NOMO-1 treated with DMSO at 0.1 percent for 48 hours (cell line): Measurements from ENCODE around the gene RIMS1.
"Not testable (repeated sequence)": the region's sequence is repeated elsewhere in the genome, so short reads cannot be mapped to it uniquely, and the experiment has no call there.

ENCODE experiments used
- DNase-seq: peaks from one replicate; lab custom pipeline; 2025; ENCODE audit not compliant: unreplicated experiment; lab: John Stamatoyannopoulos, UW

The RIMS1 gene

DNA sequence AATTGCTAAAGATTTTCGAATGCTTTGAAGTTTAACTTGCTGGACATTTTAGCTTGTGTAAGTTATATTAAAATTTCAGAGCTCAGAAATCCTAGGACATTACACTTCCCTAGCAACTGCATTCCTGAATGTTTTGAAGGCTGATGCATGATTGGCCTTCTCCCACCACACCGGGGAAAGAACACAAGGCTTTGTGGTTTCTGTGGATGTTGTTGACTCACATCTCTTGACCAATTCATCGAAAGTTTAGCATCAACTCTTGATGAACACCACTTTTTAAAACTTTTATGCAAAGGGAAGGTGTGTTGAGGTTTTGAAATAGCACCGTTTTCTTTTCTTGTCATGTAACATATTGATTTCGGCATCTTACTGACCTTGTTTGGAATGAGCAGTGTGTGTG, 81.1 kb downstream of the RIMS1 start:
- no peak for DNase-seq

DNA sequence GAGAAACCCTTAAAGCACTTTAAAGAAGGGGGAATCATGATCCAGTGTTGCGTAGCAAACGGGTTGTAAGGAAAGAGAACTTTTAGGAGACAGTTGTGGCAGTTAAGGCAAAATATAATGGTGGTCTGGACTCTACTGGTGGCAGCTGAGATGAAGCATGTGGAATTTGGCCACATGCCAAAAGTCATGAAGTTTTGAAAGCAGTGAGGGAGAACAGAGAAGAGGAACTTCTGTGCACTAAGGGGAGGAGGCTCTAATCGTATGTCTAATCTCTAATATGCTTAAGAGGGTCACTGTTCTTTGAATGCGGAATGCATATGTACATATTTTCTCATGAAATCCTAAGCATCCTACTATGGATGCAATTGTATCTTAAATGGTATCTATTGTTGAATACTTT, 91.5 kb downstream of the RIMS1 start:
- DNase-seq: peak; percentile 30

DNA sequence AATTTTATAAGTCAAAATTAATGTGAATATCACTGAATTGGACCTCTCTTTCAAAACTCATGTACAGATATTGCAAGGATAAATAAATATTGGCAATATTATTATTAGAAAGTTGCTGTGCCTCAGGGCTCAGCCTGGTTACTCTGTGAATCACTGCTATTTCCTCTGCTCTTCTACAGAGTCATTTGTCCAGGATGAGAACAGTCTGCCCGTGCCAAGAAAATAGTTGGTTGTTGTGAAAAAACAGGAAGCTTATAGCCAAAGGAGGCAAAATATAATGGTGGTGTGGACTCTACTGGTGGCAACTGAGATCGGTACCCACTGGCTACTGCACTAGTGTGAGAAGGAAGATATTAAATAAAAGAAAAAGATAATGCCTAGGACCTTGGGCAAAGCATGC, 93.6 kb downstream of the RIMS1 start:
- no peak for DNase-seq

DNA sequence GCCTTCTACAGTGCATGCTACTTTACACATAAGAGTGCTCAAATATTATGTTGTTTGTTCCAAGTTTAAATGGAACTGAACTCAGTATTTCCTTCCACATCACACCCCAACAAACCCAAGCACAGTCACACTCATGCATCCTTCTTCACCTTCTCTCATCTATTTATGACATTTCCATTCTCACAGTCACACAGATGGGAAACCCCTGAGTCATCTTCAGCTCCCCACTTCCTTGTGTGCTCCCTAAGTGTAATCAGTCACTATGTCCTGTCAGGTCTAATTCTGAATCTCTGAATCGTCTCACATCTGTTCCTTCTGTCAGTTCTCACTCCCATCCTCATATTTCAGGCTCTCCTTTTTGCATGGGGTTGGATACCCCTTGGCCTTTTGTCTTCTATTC, 96.0 kb downstream of the RIMS1 start:
- no peak for DNase-seq

DNA sequence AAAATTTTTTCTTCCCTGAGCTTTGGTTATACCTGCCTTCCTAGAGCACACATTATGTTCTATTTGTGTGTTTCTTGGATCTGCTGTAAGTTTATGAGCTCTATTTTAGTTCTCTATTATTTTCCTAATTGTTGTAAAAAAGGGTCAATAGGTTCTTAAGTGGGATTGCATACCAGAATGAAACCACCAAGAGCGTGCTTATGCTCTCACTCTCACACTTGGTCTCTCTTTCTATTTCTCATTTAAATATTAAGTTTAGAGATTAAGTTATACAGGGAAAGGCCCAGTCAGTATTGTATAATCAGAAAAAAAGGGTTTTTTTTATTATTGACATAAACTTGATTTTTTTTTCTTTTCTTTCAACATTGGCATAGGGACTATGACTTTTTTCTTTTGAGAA, 96.8 kb downstream of the RIMS1 start:
- DNase-seq: no peak

DNA sequence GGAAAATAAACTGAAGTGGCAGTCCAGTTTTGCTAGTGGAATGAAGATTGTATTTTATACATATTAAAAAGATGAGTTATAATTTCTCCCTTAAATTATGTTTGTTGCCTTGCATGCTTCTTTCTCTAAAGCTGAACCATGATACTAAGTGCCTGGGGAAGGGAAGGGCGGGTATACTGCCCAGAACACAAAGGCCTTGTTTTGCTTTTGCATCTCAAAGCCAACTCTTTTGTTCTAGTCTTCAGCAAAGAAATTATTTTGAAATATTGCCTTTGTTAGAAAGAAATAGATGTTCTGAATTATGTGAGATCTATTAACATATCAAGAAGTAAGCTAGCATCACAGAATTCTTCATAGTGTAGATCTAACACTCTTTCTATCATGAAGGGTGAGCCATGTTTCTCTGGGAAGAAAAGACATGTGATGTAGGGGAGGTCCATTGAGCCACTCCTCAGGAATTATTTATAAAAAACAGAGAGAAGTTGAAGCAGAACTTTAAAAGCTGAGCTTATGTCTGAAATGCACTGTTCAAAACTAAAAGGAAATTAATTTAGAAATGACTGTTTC, 108.4 kb downstream of the RIMS1 start:
- DNase-seq: no peak

DNA sequence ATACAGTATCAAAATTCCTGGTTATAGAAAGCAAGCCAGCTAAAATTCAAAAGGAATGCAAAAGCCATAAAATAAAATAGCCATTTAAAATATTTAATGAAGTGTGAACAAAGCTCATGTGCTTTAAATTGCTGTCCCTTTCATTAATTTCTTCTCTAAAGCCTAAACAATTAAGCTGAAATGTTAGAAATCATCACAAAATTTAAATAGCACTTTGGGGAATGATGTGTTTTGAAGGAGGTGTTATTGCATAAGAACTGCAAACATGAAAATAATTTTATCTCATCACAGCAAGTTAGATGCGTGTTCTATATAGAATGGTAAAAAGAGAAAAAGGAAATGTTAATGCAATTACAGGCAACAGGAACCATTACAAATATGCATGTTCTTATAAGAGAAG, 111.0 kb downstream of the RIMS1 start:
- no peak for DNase-seq

DNA sequence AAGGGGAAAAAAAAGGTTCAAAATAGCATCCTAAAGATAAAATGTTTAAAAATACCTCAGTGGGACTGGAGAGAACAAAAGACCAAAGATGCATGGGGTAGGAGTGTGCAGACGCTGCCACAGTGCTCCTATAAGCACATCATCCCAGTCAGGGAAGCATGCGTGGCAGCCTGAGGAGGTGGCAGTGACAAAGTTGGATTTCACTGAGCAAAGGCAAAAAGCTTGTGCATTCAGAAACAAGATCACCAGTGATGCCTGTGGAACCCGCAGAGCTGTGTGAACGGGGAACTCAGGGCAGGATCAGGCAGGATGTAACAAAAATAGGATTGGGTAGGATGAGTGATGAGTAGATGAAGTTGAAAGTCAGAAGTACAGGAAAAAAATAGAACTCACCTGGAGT, 116.1 kb downstream of the RIMS1 start:
- no peak for DNase-seq

DNA sequence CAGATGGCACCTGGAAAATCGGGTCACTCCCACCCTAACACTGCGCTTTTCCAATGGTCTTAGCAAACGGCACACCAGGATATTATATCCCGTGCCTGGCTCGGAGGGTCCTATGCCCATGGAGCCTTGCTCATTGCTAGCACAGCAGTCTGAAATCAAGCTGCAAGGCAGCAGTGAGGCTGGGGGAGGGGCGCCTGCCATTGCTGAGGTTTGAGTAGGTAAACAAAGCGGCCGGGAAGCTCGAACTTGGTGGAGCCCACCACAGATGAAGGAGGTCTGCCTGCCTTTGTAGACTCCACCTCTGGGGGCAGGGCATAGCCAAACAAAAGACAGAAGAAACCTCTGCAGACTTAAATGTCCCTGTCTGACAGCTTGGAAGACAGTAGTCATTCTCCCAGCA, 120.2 kb downstream of the RIMS1 start:
- not testable (repeated sequence) for DNase-seq

DNA sequence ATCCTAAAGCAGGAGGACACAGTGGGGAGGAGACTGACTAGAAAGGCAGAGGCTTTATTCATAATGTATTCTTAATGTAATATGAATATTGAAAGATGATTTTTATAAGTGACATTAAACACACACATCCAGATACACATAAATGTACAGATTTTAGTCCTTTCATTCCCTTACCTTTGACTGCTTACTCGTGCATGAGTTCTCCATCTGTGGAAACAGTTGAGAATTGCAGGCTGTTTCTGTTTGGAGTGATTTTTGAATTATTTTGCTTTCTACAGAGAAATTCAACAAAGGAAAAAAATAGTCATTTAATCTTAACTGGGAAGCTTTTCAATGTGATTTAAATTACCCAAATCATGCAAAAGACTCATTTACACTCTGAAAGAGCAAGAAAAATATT, 136.5 kb downstream of the RIMS1 start:
- DNase-seq: no peak

DNA sequence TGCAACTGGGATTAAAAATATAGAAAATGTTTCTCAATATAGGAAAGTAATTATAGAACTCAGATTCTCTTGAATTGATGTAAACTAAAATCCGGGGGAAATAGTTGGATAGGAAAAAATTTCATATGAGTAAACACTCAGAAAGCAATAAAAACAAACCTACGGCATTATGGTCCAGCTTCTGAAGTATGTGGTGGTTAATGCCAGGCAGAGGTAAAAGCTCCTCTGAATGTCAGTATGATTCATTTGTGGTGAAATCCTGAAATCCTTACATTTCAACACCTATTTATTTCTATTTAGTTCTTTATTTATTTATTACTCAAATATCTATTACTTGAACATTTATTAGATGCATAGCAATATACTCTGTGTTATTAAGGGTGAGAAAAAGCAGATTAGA, 145.1 kb downstream of the RIMS1 start:
- DNase-seq: no peak

DNA sequence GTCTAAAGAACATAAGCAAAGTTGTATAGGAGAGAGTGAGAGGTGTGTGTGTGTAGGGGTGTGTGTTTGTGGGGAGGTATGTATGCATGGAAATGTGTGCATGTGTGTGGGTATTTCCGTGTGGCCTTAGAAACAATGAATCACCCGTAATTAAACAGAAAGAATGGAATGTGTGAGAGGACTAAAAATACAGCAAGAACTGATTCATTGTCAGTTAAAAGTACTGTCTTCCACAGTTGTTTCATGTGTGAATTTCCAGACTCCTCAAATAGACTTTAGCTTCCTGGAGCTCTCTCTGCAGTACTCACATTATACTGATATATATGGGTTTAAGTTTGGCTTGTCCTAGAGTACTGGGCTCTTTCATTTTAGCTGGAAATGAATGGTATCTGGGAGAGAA, 145.7 kb downstream of the RIMS1 start:
- no peak for DNase-seq

DNA sequence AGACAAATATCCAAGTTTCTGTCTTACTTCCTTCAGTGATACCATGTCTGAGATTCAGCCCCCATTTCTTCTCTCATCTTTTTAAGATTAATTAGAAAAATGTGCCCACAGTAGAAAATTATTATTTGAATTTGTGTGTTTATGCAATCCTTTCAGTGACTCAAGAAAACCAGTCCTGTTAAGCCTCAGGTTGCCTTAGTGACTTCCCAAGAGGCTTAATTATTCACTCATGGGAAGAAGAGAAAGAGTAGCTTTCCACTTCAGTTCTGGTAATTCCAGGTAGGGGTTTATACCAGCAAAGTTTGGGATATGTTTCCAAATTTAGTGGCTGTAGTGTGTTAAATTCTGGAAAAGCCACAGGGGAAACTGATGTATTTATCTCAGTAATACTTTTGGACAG, 149.1 kb downstream of the RIMS1 start:
- DNase-seq: no peak

DNA sequence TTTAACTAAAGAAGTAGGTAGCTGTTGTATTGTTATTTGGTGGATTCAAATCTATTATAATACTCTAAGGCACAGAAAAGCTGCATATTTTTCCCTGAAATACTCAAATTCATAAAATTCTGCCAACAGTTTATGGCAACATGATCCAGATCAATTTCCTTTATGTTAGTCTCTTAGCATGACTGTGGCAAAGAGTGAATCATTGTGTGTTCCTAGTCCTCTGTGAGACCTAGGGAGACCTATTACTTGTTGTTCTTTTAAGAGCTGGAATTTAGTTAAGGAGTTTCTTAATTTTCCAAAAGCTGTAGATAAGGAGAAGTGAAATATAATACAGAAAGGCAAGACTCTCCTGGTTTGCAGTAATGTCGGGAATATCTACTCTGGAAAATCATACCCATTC, 149.6 kb downstream of the RIMS1 start:
- no peak for DNase-seq

DNA sequence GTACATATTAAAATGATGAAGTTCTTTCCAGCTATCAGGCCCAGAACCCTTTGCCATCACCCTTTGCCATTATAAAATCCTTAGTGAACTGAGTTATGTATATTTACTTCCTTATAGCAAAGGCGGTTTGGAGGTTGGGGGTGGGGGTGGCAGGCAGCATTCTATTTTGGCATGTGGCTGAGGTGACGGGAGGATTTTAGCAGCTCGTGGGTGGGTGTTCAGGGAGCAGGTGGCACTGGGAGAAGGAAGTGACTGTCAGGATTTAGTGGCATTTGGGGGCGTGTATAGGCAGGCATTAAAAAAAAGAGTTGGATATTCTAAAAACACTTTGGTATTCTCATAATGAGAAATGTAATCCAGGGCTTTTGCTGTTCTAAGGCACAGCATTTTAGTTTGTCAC, 150.7 kb downstream of the RIMS1 start:
- DNase-seq: no peak

DNA sequence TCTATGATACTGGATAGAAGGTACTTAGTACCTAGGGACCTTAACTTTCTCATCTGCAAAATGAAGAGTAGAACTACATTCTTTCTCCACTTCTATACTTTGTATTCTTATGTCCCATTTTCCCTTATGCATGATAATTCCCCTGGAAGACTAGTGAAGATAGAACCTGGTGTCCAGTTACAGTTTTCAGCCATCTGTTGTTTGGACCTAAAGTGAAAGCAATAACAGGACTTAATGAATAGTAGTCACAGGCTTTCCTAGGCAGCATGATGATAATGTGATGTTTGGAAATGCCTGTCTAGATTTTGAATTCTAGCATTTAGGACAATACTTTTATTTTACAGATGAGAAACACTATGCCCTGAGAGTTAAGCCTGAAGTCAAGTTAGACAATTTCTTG, 153.8 kb downstream of the RIMS1 start:
- DNase-seq: no peak

DNA sequence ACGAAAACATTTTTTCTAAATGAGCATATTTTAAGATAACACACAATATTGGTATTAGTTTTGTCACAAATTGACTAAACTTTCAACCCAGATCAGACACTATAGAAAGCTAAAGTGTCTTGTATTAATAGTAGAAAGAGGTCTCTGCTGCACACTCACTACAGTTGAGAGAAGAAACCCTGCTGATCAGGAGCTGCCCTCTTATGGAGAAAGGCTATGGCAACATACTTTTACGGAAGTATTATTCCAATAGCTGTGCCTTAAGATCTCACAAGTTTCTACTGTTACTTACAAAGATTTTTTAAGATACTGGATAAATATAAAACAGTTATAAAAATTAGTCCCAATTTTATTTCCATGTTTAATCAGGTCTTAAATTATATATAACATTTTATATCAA, 155.7 kb downstream of the RIMS1 start:
- DNase-seq: peak; percentile 24

DNA sequence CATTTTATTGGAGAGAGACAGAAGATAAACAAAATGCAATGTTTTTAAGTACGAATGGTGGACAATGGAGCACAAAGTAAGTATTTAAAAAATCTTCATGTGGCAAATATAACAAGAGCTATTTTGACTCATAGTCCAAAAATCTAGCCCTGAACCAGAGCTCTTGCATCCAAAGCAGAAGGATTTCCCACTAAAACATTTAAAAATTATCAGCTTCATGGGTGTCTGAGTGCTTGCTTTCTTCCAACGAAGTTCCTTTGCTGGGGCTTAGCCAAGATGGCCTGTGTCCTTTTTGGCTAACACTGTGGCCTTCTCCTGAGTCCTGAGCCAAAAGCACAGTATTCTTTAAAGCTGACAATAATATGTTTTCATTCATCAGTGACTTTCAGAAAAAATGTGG, 161.7 kb downstream of the RIMS1 start:
- DNase-seq: no peak

DNA sequence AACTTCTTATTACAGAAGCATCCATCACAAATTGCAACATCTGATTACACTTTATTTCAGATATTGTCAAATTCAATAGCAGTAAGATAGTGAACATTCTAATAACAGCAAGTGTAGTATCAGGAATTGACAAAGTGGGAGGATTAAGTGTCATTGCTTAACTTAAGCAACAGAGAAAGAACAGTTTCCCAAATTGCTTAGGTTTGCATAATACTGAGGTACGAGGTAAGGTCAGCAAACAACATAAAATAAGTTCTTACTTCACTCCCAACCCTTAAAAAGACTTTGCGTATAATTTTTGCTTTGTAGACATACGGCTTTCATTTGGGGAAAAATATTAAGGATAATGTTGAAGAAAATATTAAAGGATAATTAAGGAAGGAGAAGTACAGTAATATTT, 163.0 kb downstream of the RIMS1 start:
- no peak for DNase-seq

DNA sequence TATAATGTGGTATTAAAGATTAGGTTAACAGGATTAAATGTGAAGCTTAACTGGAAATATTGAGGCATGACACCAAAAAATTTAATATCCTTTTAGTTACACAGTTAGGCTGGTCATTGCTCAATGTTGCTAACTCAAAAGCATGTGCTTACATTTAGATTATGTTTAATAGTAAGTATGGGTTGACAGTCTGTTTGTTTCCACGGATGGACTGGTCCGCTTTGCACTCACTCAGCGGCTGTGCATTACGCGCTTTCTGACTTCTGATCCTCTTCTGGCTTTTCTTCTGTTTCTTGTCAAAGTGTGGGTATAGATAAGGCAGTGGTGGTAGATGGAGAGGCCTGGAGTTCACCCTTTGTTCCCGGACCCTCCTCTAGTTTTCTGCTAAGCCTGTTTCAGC, 174.9 kb downstream of the RIMS1 start:
- DNase-seq: no peak

DNA sequence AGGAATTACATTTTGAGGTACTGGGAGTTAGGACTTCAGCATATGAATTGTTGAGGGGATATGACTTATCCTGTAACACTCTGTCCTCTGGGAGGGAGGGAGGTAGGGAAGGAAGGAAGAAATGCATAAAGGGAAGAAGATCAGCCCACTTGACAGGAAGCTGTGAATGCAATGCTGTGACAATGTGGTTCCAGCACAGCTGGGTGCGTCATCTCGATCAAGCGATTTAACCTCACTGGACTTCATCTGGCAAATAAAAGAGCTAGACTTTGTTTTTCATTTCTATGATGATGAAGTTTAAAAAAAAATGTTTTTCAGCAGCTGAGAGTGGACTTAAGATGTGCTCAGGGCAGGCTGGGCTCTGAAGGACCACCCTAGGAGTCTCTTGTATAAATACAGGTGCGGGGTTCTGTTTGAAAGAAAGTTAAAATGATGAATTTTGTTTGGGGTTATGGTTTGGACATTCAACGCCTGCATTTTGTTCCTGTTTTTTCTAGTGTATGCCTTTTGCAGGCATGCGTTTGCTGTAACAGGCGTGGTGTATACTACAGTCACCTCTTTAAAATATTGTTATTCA, 178.1 kb downstream of the RIMS1 start:
- DNase-seq: no peak

DNA sequence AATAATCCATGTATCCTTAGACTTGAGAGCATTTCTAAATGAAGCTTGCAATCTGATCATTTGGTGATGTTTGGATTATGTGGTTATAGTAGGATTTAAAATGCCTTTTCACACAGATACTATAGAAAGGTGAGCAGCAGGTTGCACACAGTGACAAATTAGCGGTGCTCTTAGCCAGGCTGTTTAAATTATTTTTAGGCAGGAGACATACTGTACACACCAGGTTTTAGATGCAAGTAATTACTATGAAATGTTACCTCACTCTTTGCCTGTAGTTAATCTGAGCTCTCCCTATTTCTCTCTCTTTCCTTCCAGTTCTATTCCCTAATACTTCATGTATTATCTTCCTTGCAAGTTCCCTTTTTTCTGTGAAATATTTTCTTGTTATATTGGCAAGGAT, 191.7 kb downstream of the RIMS1 start:
- DNase-seq: no peak

DNA sequence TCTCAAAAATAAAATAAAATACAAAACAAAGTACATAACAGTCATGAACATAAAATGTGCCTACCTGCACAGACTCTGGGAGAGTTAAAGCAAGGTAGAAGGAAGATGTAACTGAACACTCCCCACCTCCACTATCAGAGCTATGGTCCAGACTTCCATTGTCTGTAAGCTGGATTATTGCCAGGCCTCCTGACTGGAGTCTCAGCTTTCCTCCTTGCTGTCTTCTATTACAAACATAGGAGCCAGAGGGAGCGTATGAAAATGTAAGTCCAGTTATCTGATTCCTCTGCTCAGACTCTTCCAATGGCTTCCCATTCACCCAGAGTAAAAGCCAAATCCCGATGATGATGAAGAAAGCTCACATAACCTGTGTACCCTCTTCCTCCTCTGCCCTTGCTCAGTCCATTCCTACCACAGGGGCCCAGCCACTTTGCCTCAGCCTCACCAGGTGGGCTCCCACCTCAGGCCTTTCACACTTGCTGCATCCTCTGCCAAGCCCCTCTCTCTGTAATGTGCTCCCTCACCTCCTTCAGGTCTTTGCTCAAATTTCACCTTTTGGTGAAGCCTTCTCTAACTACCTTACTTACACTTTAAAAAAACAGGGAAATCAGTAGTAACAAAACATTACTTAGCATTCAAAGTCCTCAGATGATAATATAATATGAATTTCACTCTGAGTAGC, 194.1 kb downstream of the RIMS1 start:
- DNase-seq: no peak
